ENCODE data around the gene NCOA1. TPM values are rescaled to one million over a fixed set of nuclear protein-coding genes. Genes with fewer than 3 reads are reported as not detected.

The NCOA1 gene
- polyA plus RNA-seq, 1 donor (not counting 4 experiments of a cell fraction or from before 2014, with no cell fraction given): 5.0 TPM

GRCh38 chr2:24744356-24744755 is 253.3 kb downstream of the NCOA1 start:
- Histone ChIP-seq H4K20me1 (ENCODE audit: control insufficient read depth, extremely low read depth, insufficient read depth, low read length) (no peaks in the 10 kb centered on the region), H3K79me2 (ENCODE audit: control insufficient read depth, insufficient read depth, low read length) (no peaks in the 10 kb centered on the region), H3K27me3 (ENCODE audit: control insufficient read depth, extremely low read depth, insufficient read depth, low read length) (no peaks in the 10 kb centered on the region), H3K4me3 (ENCODE audit: control insufficient read depth in 2 of 3, extremely low read depth in 1 of 3, insufficient read depth in 2 of 3, low read depth in 1 of 3, low read length in 3 of 3) (no peak overlapping the region), H3K9ac (ENCODE audit: control insufficient read depth, extremely low read depth, insufficient read depth, low read length) (no peak overlapping the region), H3K9me1 (ENCODE audit: control insufficient read depth, extremely low read depth, insufficient read depth, low read length) (no peaks in the 10 kb centered on the region), H3K36me3 (ENCODE audit: control insufficient read depth in 2 of 2, extremely low read depth in 1 of 2, insufficient read depth in 2 of 2, low read length in 2 of 2) (no peaks in the 10 kb centered on the region), H3K27ac (ENCODE audit: control insufficient read depth, insufficient read depth, low read length) (no peak overlapping the region), H3K4me1 (ENCODE audit: control insufficient read depth, extremely low read depth, insufficient read depth, low read length) (no peaks in the 10 kb centered on the region), H3K9me3 (ENCODE audit: control insufficient read depth, low read depth, low read length) (no peaks in the 10 kb centered on the region), H3K4me2 (ENCODE audit: control insufficient read depth, extremely low read depth, insufficient read depth, low read depth, low read length) (no peak overlapping the region), H2AFZ (ENCODE audit: control insufficient read depth, low read length) (no peak overlapping the region)
- FAIRE-seq (no peak), DNase-seq (ENCODE audit: low read depth, low spot score) (no peak)
- dilution Hi-C loops (cut with MboI; ENCODE audit: extremely low pct_ligation_motif_present, low sequenced_read_pairs): no loop called here
- no peak for TF ChIP-seq EZH2 (IDR thresholded peaks at IDR 0.05; ENCODE audit: low read length)
- TF ChIP-seq CTCF (optimal IDR thresholded peaks at IDR 0.05 in 1 of 3, IDR thresholded peaks at IDR 0.05 in 1 of 3, conservative IDR thresholded peaks at IDR 0.05 in 1 of 3; ENCODE audit: extremely low read depth in 1 of 3, insufficient read depth in 2 of 3, low read length in 3 of 3): no peak

- dilution Hi-C loops (cut with MboI; ENCODE audit: extremely low pct_ligation_motif_present, low sequenced_read_pairs): no loop called here
Measured at GRCh38 chr2:24745825-24746224, 254.8 kb downstream of the NCOA1 start.

More at GRCh38 chr2:24745825-24746224, 254.8 kb downstream of the NCOA1 start:
- Histone ChIP-seq H3K4me1 (ENCODE audit: control insufficient read depth, extremely low read depth, insufficient read depth, low read length) (no peaks in the 10 kb centered on the region), H3K4me2 (ENCODE audit: control insufficient read depth, extremely low read depth, insufficient read depth, low read depth, low read length) (no peak overlapping the region), H3K4me3 (ENCODE audit: control insufficient read depth in 2 of 3, extremely low read depth in 1 of 3, insufficient read depth in 2 of 3, low read depth in 1 of 3, low read length in 3 of 3) (no peak overlapping the region), H2AFZ (ENCODE audit: control insufficient read depth, low read length) (no peak overlapping the region), H3K27ac (ENCODE audit: control insufficient read depth, insufficient read depth, low read length) (no peak overlapping the region), H3K9me1 (ENCODE audit: control insufficient read depth, extremely low read depth, insufficient read depth, low read length) (no peaks in the 10 kb centered on the region), H3K79me2 (ENCODE audit: control insufficient read depth, insufficient read depth, low read length) (no peaks in the 10 kb centered on the region), H4K20me1 (ENCODE audit: control insufficient read depth, extremely low read depth, insufficient read depth, low read length) (no peaks in the 10 kb centered on the region), H3K36me3 (ENCODE audit: control insufficient read depth in 2 of 2, extremely low read depth in 1 of 2, insufficient read depth in 2 of 2, low read length in 2 of 2) (no peaks in the 10 kb centered on the region), H3K27me3 (ENCODE audit: control insufficient read depth, extremely low read depth, insufficient read depth, low read length) (no peaks in the 10 kb centered on the region), H3K9me3 (ENCODE audit: control insufficient read depth, low read depth, low read length) (no peaks in the 10 kb centered on the region), H3K9ac (ENCODE audit: control insufficient read depth, extremely low read depth, insufficient read depth, low read length) (no peak overlapping the region)
- no peak for FAIRE-seq
- no peak for DNase-seq (ENCODE audit: low read depth, low spot score)
- TF ChIP-seq CTCF (optimal IDR thresholded peaks at IDR 0.05 in 1 of 3, IDR thresholded peaks at IDR 0.05 in 1 of 3, conservative IDR thresholded peaks at IDR 0.05 in 1 of 3; ENCODE audit: extremely low read depth in 1 of 3, insufficient read depth in 2 of 3, low read length in 3 of 3): no peak
- TF ChIP-seq EZH2 (IDR thresholded peaks at IDR 0.05; ENCODE audit: low read length): no peak

Data from keratinocyte (primary cell).